WI38 (cell line): ENCODE measurements around the gene HGS.

Source experiments
- H3K4me3 ChIP-seq: 2 replicates; pipeline ENCODE4 v1.5.1; 2011; ENCODE audit warnings: low read depth, mild to moderate bottlenecking, control low read depth, low read length
- TF ChIP-seq, protein P1 (sequence below): IDR thresholded peaks from 2 replicates; pipeline ENCODE4 v1.5.1; 2012; ENCODE audit warnings: low read depth, mild to moderate bottlenecking, control low read depth, low read length

HGS gene

GRCh38 chr17:81656835-81657234 is 27.0 kb upstream of the HGS start:
- TF ChIP-seq, protein P1, sequence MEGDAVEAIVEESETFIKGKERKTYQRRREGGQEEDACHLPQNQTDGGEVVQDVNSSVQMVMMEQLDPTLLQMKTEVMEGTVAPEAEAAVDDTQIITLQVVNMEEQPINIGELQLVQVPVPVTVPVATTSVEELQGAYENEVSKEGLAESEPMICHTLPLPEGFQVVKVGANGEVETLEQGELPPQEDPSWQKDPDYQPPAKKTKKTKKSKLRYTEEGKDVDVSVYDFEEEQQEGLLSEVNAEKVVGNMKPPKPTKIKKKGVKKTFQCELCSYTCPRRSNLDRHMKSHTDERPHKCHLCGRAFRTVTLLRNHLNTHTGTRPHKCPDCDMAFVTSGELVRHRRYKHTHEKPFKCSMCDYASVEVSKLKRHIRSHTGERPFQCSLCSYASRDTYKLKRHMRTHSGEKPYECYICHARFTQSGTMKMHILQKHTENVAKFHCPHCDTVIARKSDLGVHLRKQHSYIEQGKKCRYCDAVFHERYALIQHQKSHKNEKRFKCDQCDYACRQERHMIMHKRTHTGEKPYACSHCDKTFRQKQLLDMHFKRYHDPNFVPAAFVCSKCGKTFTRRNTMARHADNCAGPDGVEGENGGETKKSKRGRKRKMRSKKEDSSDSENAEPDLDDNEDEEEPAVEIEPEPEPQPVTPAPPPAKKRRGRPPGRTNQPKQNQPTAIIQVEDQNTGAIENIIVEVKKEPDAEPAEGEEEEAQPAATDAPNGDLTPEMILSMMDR: no peak
- H3K4me3 ChIP-seq: no peak overlapping the region

GRCh38 chr17:81659038-81659437 is 24.8 kb upstream of the HGS start:
- no peak overlapping the region for H3K4me3 ChIP-seq
- TF ChIP-seq, protein P1: no peak

DNA sequence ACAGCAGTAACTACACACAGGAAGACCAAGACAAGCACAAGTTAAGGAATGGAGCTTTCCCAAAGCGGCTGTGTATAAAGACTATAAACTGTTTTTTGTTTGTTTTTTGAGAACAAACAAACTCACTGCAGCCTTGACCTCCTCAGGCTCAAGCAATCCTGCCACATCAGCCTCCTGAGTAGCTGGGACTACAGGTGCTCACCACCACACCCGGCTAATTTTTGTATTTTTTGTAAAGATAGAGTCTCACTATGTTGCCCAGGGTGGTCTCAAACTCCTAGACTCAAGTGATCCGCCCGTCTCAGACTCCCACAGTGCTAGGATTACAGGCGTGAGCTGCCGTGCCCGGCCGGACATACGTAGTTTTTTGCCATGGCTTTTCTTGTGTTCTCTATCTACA is 23.4 kb upstream of the HGS start:
- TF ChIP-seq, protein P1: no peak
- no peak overlapping the region for H3K4me3 ChIP-seq

GRCh38 chr17:81662002-81662401 is 21.8 kb upstream of the HGS start:
- TF ChIP-seq, protein P1: no peak
- H3K4me3 ChIP-seq: no peak overlapping the region

DNA sequence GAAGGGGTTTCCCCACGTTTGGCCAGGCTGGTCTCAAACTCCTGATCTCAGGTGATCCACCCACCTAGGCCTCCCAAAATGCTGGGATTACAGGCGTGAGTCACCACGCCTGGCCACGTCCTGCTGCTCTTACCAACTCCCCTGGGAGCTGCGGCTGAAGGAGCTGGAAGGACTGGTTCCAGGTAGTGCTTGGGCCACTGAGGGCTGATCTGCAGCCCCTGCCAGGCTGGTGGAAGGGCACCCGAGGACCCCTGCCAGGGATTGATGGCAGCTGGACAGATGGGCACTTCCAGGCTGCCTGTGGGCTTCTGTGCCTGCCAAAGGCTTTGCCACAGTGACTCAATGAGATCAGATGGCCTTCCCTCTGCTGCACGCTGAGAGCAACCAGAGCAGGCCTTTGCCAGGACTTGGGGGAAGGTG is 19.8 kb upstream of the HGS start:
- TF ChIP-seq, protein P1: no peak
- H3K4me3 ChIP-seq: no peak overlapping the region

GRCh38 chr17:81665205-81666091 is 18.4 kb upstream of the HGS start:
- H3K4me3 ChIP-seq: peak overlapping the region; percentile 80
- TF ChIP-seq, protein P1: no peak

DNA sequence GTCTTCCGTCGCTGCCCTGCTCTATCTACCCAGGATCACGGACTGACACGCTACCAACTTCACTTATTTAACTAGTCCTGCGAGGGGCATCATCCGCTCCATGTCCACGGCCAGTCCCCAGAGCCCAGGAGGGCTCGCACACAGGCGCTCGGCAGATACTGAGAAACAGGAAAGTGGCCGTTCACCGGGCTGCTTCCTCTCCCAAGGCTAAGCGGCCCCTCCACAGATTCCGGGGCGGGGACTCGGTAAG is 17.8 kb upstream of the HGS start:
- TF ChIP-seq, protein P1: no peak
- peak overlapping the region; percentile 80 for H3K4me3 ChIP-seq
